Stimulated activated CD4-positive, alpha-beta T cell treated with anti-CD3 and anti-CD28 coated beads, TNF-alpha, amount 100 ng/mL, for 24 hours (primary cell): ENCODE data around the gene IWS1.
A peak's percentile ranks its signal among the peaks of the same experiment; 100 is the strongest.

Experiments used
- DNase-seq, 3 experiments: peaks; one replicate each; pipeline ENCODE4 v3.0.0-alpha.2; 2020; ENCODE audit warnings: low read depth in 3 of 3

The IWS1 gene

GRCh38 chr2:127498386-127498785 lies 27.9 kb downstream of the IWS1 start:
- no peak for DNase-seq

- DNase-seq: no peak
Observed at GRCh38 chr2:127490283-127490682, 36.0 kb downstream of the IWS1 start.

GRCh38 chr2:127486247-127487058 lies 39.8 kb downstream of the IWS1 start:
- DNase-seq: no peak

GRCh38 chr2:127485694-127486071 lies 40.6 kb downstream of the IWS1 start:
- no peak for DNase-seq

- no peak for DNase-seq
Observed at GRCh38 chr2:127485051-127485693, 41.1 kb downstream of the IWS1 start.

- no peak for DNase-seq
Observed at GRCh38 chr2:127482031-127482430, 44.3 kb downstream of the IWS1 start.

GRCh38 chr2:127479866-127480743 lies 46.2 kb downstream of the IWS1 start:
- no peak for DNase-seq

GRCh38 chr2:127479219-127479825 lies 47.0 kb downstream of the IWS1 start:
- DNase-seq: no peak

GRCh38 chr2:127475788-127476187 lies 50.5 kb downstream of the IWS1 start:
- no peak for DNase-seq

- no peak for DNase-seq
Observed at GRCh38 chr2:127472268-127472667, 54.0 kb downstream of the IWS1 start.

GRCh38 chr2:127471286-127471988 lies 54.9 kb downstream of the IWS1 start:
- DNase-seq: no peak

- DNase-seq: no peak
Observed at GRCh38 chr2:127469974-127470373, 56.3 kb downstream of the IWS1 start.

GRCh38 chr2:127469051-127469450 lies 57.2 kb downstream of the IWS1 start:
- no peak for DNase-seq

- peak in 1 of 3 experiments; percentile 11 for DNase-seq
Observed at GRCh38 chr2:127465258-127465657, 61.0 kb downstream of the IWS1 start.

- DNase-seq: no peak
Observed at GRCh38 chr2:127464470-127465257, 61.6 kb downstream of the IWS1 start.

- no peak for DNase-seq
Observed at GRCh38 chr2:127463155-127463991, 62.9 kb downstream of the IWS1 start.

- DNase-seq: no peak
Observed at GRCh38 chr2:127462461-127462860, 63.8 kb downstream of the IWS1 start.

- no peak for DNase-seq
Observed at GRCh38 chr2:127456960-127457359, 69.3 kb downstream of the IWS1 start.
